Measurements from ENCODE around the gene CDC42BPG. TPM values are rescaled to one million over a fixed set of nuclear protein-coding genes. Genes with fewer than 3 reads are reported as not detected.

Gene CDC42BPG
- total RNA-seq, 1 experiment from 2014 or later, result 14.5 TPM

GRCh38 chr11:64796047-64796756, 48.3 kb downstream of the CDC42BPG start:
- CTCF ChIA-PET, result no interaction called here
- Histone ChIP-seq H3K9me3 (ENCODE audit: low read length) (no peaks in the 10 kb centered on the region), H3K4me3 (ENCODE audit: low read length) (no peak overlapping the region), H3K27ac (ENCODE audit: low read length) (no peak overlapping the region), H3K9ac (ENCODE audit: low read length) (no peak overlapping the region), H3K27me3 (ENCODE audit: low read length) (no peaks in the 10 kb centered on the region), H3K9me2 (replicated peaks; ENCODE audit: low read length) (no peaks in the 10 kb centered on the region), H3K4me2 (ENCODE audit: low read length) (no peak overlapping the region), H3F3A (ENCODE audit: low read length, unreplicated experiment) (no peaks in the 10 kb centered on the region), H4K20me1 (ENCODE audit: low read length) (no peaks in the 10 kb centered on the region), H2AFZ (ENCODE audit: low read length) (no peak overlapping the region), H3K4me1 (ENCODE audit: insufficient read depth, low read length) (no peaks in the 10 kb centered on the region), H3K79me2 (ENCODE audit: low read length) (no peaks in the 10 kb centered on the region), H3K36me3 (ENCODE audit: low read depth, low read length) (peaks cover 8% of the 10 kb centered on the region; the same call in 1 of the 2 replicates)
- intact Hi-C loops (cut with micrococcal nuclease), result no loop called here
- no TSS peak for BruUV-seq (replicated peaks)
- TF ChIP-seq CTCF (conservative IDR thresholded peaks at IDR 0.05; ENCODE audit: low read depth, low read length), result no peak
- no peak for TF ChIP-seq EZH2 (IDR thresholded peaks at IDR 0.05; ENCODE audit: low read length, unreplicated experiment)
- TF ChIP-seq EZH2phosphoT487 (IDR thresholded peaks at IDR 0.05; ENCODE audit: borderline replicate concordance, low read length), result no peak
- ATAC-seq (no peak), DNase-seq (no peak)
- POLR2A ChIA-PET (ENCODE audit: unreplicated experiment), result no interaction called here

- CTCF ChIA-PET, result interaction anchor here (0.5 kb wide), 2 partner anchors 53 to 1083 kb away, joined by 4 to 12 read pairs; no protein-coding TSS in a partner anchor
- no peak for ATAC-seq
- no peak for DNase-seq
These were observed 49.9 kb downstream of the CDC42BPG start for GRCh38 chr11:64794526-64794925.

More at GRCh38 chr11:64794526-64794925, 49.9 kb downstream of the CDC42BPG start:
- Histone ChIP-seq H3F3A (ENCODE audit: low read length, unreplicated experiment) (no peaks in the 10 kb centered on the region), H3K27me3 (ENCODE audit: low read length) (no peaks in the 10 kb centered on the region), H3K9me3 (ENCODE audit: low read length) (no peaks in the 10 kb centered on the region), H3K27ac (ENCODE audit: low read length) (no peak overlapping the region), H3K9me2 (replicated peaks; ENCODE audit: low read length) (no peaks in the 10 kb centered on the region), H4K20me1 (ENCODE audit: low read length) (no peaks in the 10 kb centered on the region), H3K79me2 (ENCODE audit: low read length) (no peaks in the 10 kb centered on the region), H2AFZ (ENCODE audit: low read length) (no peak overlapping the region), H3K4me1 (ENCODE audit: insufficient read depth, low read length) (no peaks in the 10 kb centered on the region), H3K36me3 (ENCODE audit: low read depth, low read length) (peaks cover 8% of the 10 kb centered on the region; the same call in 1 of the 2 replicates), H3K9ac (ENCODE audit: low read length) (no peak overlapping the region), H3K4me3 (ENCODE audit: low read length) (no peak overlapping the region), H3K4me2 (ENCODE audit: low read length) (no peak overlapping the region)
- intact Hi-C loops (cut with micrococcal nuclease), result no loop called here
- no TSS peak for BruUV-seq (replicated peaks)
- no peak for TF ChIP-seq EZH2 (IDR thresholded peaks at IDR 0.05; ENCODE audit: low read length, unreplicated experiment)
- TF ChIP-seq EZH2phosphoT487 (IDR thresholded peaks at IDR 0.05; ENCODE audit: borderline replicate concordance, low read length), result no peak
- no peak for TF ChIP-seq CTCF (conservative IDR thresholded peaks at IDR 0.05; ENCODE audit: low read depth, low read length)
- POLR2A ChIA-PET (ENCODE audit: unreplicated experiment), result no interaction called here

Measured in PC-3 (cell line).